Lung (tissue), 5 donors: ENCODE measurements around the gene GRID1. TPM values are rescaled to one million over a fixed set of nuclear protein-coding genes. Genes with fewer than 3 reads are reported as not detected.

Experiments used
- polyA plus RNA-seq, 2 donors: library from polyadenylated mRNA; stranded (reverse); fragments of 200-250 nt; gene quantifications; one replicate each; pipeline ENCODE4 v1.2.1, GENCODE V29; 2013
- small RNA-seq: library from RNA; depleted of rRNA; stranded (forward); fragments of <200 nt; gene quantifications from one replicate; pipeline ENCODE3, GENCODE V24; 2014; ENCODE audit warnings: low replicate concordance
- total RNA-seq, 2 donors: library from RNA; depleted of rRNA in 1 of 2; stranded (reverse); fragments of >200 nt in 1 of 2; gene quantifications; one replicate each; pipeline ENCODE4 v1.2.1, GENCODE V29; 2014 to 2021
- donor health status: Bipolar disorder and iron deficiency.
- donor health status: healthy.
- donor health status: DM: yes; HTN: yes; CAD: no.

The GRID1 gene
- total and polyA plus RNA-seq, 4 donors, result 1.1 to 3.6 (median 2.2) TPM

Small RNA genes lying within 50 kb of the gene (small RNA-seq; reads per million reads assigned to genes)
- gene MIR346, result 0.12 reads per million
- not detected for gene RF02271
- not detected for gene RN7SKP238
- not detected for gene RNA5SP322

Other genes with a start within 250 kb of the GRID1 start
- gene WAPL, start 155.0 kb upstream of the GRID1 start, total RNA-seq, result 10 to 100 TPM; 30.6 to 67.8 TPM
- 10 to 100 TPM; 15.0 to 17.3 TPM for gene WAPL, start 155.0 kb upstream of the GRID1 start, polyA plus RNA-seq